HG02610 (cell line): Measurements from ENCODE around the gene CA10.

ENCODE experiments used
- ATAC-seq: cut with Tn5 transposase; IDR thresholded peaks from one replicate; pipeline ENCODE4 v1.9.1; 2021; ENCODE audit warnings: mild to moderate bottlenecking, moderate library complexity; ENCODE audit not compliant: unreplicated experiment

The CA10 gene

DNA sequence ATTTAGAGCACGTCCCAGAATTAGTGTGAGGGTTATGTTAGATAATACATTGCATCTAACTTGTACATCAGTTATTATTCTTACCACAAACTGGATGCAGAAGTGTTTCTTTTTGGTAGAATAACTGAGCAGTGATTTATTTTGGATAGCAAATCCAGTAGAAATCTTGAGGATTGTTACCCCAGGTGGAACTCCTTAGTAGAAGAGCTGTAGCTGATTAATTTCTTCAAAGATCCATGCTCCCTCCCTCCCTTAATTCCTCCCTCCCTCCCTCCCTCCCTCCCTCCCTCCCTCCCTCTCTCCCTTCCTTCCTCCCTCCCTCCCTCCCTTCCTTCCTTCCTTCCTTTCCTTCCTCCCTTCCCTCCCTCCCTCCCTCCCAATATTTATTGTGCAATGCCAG is 337.7 kb downstream of the CA10 start:
- no peak for ATAC-seq

DNA sequence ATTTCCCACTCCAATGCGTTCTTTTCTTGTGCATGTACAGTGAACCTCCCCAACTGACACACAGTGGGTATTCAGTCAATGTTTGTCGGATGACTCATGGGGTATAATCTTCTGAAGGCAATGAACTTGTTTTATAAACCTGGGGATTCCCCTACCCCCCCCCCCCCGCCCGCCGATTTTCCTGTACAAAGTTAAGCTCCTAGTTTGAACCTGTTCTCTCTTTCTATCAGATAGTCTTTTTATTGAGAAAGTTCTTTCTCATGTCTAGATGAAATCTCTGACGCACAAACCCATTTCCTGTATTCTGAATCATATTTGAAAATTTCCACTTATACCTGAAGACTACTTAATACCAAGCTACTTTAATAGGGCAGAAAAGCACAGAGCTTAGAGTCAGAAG is 338.3 kb downstream of the CA10 start:
- no peak for ATAC-seq

DNA sequence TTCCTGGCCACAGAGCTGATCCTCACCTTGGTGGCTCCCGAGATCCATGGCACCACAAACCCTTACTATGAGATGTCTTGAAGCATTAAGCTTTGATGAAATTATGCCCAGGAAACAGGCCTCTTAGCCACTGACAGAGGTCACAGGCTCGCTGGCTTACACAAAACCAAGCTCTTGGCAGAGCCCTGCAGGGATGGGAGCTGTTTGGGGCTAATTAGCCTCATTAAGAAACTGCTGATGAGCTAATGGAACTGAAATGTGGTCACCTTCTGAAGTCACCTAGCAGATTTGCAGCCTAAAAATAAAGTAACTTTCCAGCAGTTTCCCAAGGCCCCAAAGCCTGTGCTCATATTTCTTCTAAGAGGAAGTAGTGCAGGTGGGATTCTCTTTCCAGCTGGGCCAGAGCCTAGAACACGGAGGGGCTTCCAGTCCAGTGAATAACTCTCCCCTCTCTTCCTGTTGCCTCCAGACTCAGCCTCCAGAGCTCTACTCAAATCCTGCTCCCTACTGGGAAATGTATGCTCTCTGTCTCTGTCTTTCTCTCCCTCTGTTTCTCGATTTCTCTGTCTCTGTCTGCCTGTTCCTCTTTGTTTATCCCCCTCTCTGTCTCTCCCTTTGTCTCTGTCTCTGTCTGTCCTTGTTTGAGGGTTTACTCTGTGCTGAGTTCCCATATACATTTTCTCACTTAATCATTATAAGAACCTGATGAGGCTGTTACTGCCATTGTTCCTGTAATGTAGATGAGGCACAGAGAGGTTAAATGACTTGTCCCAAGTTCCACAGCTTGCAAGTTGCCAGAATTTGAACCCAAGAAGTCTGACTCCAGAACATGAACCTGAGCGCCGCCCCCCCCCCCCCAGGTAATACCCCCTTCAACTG is 338.9 kb downstream of the CA10 start:
- no peak for ATAC-seq

DNA sequence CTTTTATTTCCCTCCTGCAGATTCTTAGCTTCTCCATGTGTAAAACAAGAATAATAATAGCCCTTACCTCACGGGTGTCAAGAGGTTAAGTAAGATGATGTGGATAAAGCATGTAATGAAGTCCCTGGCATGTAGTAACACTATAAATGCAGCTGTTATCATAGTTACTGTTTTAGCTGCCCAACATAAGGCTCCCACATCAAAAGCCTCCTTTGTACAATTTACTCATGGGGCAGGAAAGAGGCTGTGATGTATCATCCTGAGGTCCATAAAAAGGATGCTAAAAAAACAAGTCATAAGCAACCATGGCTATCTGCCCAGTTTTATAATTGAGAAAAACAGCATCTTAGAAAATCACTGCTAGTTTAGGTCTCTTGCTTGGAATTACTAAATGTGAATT is 339.7 kb downstream of the CA10 start:
- no peak for ATAC-seq

DNA sequence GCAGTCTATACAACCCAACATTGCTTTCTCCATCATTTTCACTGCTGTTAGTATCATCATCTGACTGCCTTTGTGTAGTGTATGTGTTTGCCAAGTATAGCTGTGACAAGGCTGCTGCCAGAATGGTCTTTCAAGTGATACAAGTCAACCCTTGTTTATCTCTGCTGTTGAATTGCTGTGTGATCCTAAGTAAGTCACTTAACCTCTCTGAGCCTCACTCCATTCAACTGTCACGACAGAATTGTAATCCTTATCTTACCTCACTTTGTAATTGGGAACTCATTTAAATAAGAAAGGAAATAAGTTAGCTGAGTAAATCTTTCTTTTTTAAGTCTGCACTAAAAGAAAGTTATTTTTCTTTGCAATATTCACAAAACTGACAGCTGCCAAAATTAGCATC is 340.6 kb downstream of the CA10 start:
- ATAC-seq: no peak

DNA sequence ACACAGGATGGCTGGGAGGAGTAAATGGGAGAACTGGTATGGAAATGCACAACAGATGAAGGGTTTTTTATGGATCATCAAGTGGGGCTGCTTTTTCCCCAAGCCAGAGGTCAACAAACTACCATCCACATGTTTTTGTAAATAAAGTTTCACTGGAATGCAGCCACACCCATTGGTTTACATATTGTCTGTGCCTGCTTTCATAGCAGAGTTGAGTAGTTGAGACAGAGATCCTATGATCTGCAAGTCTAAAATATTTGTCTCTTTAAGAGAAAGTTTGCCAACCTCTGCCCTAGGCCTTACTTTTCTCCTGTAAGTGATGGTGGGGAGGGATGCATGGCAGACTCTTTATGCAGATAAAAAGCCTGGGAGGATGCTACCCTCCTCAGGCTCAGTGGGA is 341.4 kb downstream of the CA10 start:
- no peak for ATAC-seq

DNA sequence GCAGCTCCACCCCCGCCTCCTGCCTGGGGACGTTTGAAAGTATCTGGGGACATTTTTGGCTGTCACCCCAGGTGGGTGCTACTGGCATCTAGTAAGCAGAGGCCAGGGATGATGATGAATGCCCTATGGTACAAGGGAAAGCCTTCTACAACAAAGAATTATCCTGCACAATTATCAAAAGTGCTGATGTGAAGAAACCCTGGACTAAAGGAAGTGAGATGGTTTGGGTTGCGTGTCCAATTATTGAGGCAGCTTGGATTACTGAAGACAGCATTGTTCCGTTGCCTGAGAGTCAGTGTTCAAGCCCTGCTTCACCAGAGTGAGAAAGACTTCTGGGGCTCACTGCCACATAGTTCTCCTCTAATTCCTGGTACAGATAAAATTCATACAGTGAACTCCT is 343.4 kb downstream of the CA10 start:
- no peak for ATAC-seq

DNA sequence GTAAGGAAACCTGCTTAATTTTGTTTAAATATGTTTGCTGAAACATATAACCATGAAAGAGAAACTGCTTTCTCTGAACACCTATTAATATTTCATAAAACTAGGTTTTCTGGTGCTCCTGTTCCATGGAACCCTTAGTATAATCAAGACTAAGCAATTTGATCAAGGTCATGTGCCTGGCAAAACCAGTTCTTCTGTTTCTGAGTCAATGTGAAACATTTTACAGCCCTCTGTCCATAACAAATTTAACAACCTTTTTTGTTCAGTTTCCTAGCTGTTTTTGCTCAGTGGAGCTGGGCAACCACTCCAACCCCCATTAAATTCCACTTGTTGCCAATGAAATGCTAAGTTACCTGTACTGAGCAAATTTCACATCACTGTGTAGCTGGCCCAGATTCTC is 344.0 kb downstream of the CA10 start:
- ATAC-seq: no peak

DNA sequence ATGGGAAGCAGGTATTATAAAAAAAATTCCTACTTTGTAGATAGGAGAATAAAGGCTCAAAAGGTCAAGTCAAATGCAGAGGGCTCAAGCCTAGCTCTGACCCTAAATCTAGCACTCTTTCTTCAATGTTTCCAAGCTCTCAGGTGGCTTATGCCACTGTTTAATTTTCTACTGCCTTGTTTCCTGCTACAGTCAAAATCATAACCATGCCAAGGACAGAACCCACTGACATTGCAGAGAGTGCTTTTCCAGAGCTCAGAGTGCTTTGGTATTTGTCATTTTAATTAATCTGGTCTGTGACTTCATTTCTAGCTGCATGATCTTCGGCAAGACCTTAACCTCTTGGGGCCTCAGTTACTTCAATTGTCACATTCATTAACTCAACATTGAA is 344.7 kb downstream of the CA10 start:
- no peak for ATAC-seq

DNA sequence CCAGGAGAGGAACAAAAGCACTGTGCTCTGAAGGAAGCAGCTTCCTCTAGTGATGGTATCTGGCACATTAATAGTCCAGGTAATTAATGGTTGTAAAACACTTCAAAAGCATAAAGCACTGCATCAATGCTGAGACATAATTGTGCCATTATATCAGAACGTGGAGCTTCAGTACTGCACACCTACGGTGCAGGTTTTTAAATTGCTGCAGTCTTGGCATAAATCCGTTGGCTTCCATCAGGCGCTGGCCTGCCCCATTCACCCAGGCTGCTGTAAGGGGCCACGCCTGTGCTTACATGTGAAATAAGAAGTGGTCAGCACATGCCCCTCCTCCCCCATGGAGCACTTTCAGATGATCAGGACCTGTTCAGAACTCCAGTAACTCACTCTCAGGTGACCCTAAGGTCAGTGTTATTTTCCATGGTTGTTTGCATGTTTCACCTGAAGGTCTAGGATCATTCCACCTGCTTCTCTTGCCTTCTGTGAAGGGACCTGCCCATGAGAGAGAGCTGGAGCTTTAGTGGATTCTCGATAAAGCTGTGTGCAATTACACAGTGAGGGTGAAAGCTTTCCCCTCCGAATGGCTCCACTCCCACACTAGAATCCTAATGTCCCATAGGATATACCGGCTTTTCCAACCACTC is 345.3 kb downstream of the CA10 start:
- ATAC-seq: no peak

DNA sequence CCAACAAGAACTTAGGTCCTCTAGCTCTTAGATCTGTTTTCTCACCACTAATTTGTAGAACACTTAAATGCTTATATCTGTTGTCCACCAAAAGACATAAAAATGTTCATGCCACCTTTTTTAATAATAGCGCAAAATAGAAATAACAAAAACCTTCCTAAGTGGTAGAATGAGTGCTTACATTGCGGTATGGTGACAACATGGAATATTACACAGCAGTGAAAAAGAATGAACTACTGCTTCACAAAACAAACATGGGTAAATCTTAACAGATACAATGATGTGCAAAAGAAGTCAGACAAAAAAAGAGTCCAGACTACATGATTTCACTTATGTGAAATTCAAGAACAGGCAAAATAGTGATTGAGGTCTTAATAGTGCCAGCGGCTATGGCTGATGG is 351.1 kb downstream of the CA10 start:
- no peak for ATAC-seq

DNA sequence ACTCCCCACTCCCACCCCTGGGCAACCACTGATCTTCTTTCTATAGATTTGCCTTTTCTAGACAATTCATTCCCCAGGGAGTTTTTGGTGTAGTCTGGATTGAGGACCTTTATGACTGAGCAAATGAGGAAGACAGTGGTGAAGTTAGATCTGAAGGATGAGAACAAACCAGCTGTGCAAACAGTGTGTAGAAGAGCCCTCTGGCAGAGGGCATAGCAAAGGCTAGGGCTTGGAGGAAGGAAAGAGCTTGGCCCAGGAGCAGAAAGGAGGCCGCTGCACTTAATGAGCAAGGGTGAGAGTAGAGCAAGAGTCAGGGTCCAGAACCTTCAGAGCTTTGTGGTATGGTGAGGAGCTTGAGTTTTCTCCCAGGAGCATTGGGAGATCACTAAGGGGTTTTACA is 352.7 kb downstream of the CA10 start:
- ATAC-seq: no peak

DNA sequence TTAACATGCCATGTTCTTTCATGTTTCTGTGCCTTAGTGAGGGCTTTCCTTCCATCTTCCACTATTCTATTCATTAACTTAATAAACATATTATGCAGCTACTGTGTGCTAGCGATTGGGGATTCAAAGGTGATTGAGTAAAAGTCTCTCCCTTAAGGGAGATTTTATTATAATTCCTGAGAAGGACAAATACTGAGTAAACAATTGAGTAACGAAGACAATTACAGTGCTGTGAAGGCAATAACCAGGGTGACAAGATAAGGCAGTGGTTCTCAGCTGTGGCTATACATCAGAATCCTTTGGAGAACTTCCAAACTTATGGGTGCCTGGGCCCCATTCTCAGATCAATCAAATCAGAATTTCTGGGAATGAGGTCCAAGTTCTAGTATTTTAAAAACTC is 353.3 kb downstream of the CA10 start:
- ATAC-seq: no peak

DNA sequence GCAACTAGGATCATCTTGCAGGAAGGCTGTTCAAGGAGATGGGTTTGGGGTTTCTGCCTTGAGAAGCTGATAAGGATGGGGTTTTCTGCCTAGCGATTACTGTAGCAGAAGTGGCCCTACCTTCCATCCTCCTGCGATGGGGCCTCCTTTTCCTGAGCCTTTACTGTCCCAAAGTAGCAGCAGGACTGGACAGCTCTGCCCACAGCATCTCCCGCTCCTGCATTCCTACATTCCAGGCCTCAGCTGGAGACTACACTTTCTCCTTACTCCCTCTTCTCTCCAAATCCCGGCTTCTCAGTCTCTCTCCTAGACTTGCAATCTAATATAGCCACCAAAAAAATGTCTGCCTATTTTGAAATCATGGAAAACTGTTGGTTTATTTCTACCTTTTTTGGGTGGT is 355.4 kb downstream of the CA10 start:
- no peak for ATAC-seq

DNA sequence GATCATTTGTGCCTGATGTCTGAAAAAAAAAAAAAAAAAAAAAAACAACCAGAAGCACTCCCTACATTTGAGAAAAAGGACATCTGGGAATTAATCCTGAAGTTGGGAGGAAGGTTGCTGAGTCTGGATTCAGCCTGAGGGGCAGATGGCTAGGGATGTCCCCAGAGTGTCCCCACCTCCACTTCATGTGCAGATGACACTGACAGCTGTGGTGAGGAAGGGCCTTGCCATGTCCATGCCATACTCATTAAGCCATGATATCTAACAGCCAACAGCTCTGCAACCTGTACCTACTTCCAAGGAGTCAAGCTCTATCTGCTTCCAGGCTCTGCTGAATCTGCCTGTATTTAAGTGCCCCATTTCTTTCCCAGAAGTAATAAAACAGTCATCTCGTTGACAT is 356.0 kb downstream of the CA10 start:
- ATAC-seq: no peak

DNA sequence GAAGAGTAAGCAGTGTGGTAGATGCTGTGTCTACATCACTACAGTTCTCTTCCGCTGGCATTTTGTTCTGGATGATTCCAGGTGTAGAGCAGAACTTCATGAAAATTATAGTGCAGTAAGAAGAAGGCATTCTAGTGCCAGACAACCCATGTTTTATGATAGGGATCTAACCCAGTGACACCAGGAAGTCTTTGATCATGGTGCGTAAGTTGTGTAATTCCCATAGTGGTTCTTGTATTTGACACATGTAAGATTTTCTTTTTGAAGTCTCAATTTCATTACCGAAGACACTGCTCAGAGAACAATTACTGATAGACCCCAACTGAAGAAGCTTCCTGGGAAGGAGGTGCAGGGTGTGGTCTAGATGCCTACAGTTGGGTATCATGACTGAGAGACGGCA is 356.9 kb downstream of the CA10 start:
- ATAC-seq: no peak

DNA sequence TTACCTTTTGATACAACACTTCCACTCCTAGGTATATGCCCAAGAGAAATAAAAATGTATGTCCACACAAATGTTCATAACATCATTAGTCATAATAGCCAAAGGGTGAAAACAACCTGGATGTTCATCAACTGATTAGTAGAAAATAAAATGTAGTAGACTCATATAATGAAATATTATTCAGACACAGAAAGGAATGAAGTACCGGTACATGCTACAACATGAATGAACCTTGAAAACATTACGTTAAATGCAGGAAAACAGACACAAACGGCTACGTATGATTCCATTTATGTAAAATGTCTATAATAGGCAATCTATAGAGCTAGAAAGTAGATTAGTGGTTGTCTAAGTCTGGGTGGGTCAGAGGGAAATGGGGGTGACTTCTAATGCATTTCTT is 358.5 kb downstream of the CA10 start:
- ATAC-seq: no peak

DNA sequence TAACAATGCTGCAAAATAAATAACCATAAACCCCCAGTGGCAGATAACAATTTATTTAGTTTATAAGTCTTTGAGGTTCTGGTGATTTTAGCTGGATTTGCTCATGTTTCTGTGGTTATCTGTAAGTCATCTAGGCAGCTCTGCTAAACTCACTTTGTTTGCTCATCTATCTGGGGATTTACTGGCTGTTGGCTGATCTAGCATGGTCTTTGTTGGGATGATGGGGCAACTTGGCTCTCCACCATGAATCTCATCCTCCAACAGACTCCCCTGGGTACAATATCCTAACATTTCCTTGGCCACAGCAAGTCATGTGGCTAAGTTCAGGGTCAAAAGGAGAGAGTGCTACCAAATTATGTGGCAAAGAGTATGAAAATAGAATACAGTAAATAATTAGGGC is 359.3 kb downstream of the CA10 start:
- ATAC-seq: no peak

DNA sequence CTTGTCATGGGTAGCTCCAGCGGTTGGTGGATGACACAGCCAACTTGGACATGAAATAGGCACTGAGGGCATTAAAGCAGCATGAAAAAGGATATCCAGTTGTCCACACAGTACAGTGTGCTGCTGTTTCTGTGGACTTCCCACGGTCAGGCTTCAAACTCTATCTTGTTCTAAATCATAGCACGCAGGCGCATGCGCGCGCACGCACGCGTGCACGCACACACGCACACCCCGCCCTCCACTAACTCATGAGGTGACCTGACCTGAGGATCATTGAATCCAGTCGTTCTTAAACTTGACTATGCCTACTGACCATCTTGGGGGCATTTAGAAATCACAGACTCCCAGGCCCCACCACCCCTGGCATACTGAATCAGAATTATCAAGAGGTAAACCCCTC is 361.4 kb downstream of the CA10 start:
- ATAC-seq: no peak

DNA sequence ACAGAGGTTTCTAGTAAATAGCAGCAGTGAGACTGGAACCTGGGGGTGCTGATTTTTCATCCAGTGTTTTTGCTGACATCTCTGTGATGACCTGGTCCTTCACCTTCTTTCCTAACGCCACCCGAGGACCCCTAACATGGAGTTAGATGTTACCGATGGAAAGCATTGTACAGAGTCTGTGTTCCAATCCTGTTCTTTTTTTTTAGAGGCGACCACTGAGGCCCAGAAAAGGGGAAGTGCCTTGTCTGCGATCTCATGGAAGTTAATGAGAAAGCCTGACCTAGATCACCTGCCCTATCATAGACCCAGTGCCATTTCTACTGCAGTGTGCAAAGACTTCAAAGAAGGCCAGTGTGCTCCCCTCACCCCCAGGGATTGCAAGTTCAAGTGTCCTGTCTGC is 362.5 kb downstream of the CA10 start:
- ATAC-seq: no peak

DNA sequence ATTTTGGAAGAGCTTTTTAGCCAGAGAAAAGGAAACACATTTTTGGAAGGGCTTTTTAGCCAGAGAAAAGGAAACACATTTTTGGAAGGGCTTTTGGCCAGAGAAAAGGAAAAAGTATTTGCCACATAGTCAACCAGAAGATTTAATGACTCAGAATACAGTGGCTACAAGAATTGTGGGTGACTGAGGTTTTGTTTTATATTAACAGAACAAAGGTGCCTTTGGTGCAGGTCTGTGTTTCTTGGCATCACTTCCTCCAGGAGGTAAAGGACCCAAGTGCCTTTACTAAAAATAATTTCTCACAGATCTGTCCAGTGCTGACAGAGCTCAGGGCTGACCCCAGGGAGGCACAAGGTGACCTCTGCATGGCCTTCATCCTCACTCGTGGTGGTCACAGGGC is 363.1 kb downstream of the CA10 start:
- no peak for ATAC-seq

DNA sequence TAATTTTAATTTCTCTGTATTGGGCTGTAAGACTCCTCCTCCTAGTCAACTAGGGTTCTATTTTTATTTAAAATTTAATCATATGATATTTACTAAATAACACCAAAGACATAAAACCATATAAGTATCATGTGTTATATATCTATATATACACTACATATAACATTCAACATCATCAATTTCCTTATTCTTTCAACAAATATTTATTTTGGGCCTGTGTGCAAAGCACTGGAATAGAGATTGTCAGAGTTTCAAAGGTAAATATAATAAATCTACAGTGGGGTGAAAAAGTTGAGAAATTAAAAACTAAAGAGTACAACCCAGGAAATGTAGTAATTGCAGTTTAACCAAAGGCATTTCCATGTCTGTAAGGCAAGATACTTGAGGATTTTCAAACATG is 364.0 kb downstream of the CA10 start:
- ATAC-seq: no peak

DNA sequence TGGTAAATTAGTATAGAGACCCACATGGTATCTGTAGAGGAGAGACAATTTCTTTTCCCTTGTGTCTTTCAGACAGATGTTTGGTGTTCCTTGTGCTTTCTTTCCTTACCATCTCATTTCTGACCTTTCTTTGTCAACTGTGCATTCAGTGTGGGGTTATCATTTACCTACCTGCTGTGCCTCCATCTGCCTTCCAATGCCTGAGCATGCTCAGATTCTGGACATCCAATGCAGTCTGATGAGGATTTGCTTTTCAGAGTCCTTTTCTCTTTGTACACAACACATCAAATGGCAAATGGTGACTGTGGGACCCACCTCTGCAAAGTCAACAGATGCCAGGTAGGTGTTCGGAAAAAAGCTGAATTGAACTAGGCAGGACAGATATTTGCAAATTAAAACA is 364.8 kb downstream of the CA10 start:
- no peak for ATAC-seq
